ES-I3 (cell line): ENCODE results near the gene CLASP1.
"Not testable (repeated sequence)": the region's sequence is repeated elsewhere in the genome, so short reads cannot be mapped to it uniquely, and the experiment has no call there.

Source experiments
- H3K36me3 ChIP-seq: 2 replicates; pipeline ENCODE4 v1.6.1; 2013; ENCODE audit warnings: mild to moderate bottlenecking, low read length, control low read depth, moderate library complexity; ENCODE audit not compliant: insufficient read depth
- H3K4me1 ChIP-seq: 2 replicates; pipeline ENCODE4 v1.6.1; 2013; ENCODE audit warnings: mild to moderate bottlenecking, control low read depth, low read length; ENCODE audit not compliant: insufficient read depth
- H3K9ac ChIP-seq: 2 replicates; pipeline ENCODE4 v1.6.1; 2013; ENCODE audit warnings: low read depth, mild to moderate bottlenecking, low read length, moderate library complexity
- H3K9me3 ChIP-seq: 2 replicates; pipeline ENCODE4 v1.6.1; 2013; ENCODE audit warnings: mild to moderate bottlenecking, low read length, moderate library complexity; ENCODE audit not compliant: control insufficient read depth, insufficient read depth

CLASP1 gene

GRCh38 chr2:121438290-121438689 lies 211.0 kb downstream of the CLASP1 start:
- not testable (repeated sequence) for H3K9me3 ChIP-seq, H3K9ac ChIP-seq, H3K4me1 ChIP-seq, H3K36me3 ChIP-seq

GRCh38 chr2:121436918-121437317 lies 212.3 kb downstream of the CLASP1 start:
- 0 out of 2 replicates have a peak, but pooled peaks cover 6% of the 10 kb centered on the region for H3K36me3 ChIP-seq
- no peaks in the 10 kb centered on the region for H3K9me3 ChIP-seq
- H3K4me1 ChIP-seq, result no peaks in the 10 kb centered on the region
- H3K9ac ChIP-seq, result no peak overlapping the region

GRCh38 chr2:121435790-121436189 lies 213.5 kb downstream of the CLASP1 start:
- no peaks in the 10 kb centered on the region for H3K4me1 ChIP-seq
- 0 out of 2 replicates have a peak, but pooled peaks cover 6% of the 10 kb centered on the region for H3K36me3 ChIP-seq
- H3K9ac ChIP-seq, result no peak overlapping the region
- no peaks in the 10 kb centered on the region for H3K9me3 ChIP-seq

- Histone ChIP-seq H3K36me3 (peaks cover 2% of the 10 kb centered on the region; the same call in 1 of the 2 replicates), H3K9me3 (no peaks in the 10 kb centered on the region), H3K9ac (no peak overlapping the region), H3K4me1 (no peaks in the 10 kb centered on the region)
Observed at GRCh38 chr2:121431214-121431613, 218.0 kb downstream of the CLASP1 start.

- no peaks in the 10 kb centered on the region for H3K9me3 ChIP-seq
- no peaks in the 10 kb centered on the region for H3K4me1 ChIP-seq
- H3K9ac ChIP-seq, result no peak overlapping the region
- peaks cover 2% of the 10 kb centered on the region; the same call in 1 of the 2 replicates for H3K36me3 ChIP-seq
Observed at GRCh38 chr2:121429927-121430520, 219.2 kb downstream of the CLASP1 start.

- H3K9me3 ChIP-seq, result no peaks in the 10 kb centered on the region
- H3K4me1 ChIP-seq, result no peaks in the 10 kb centered on the region
- H3K9ac ChIP-seq, result no peak overlapping the region
- peaks cover 5% of the 10 kb centered on the region; the same call in 1 of the 2 replicates for H3K36me3 ChIP-seq
Observed at GRCh38 chr2:121429119-121429903, 220.0 kb downstream of the CLASP1 start.

GRCh38 chr2:121427187-121427689 lies 222.0 kb downstream of the CLASP1 start:
- Histone ChIP-seq H3K9me3 (no peaks in the 10 kb centered on the region), H3K36me3 (peaks cover 2% of the 10 kb centered on the region; the same call in 1 of the 2 replicates), H3K9ac (no peak overlapping the region), H3K4me1 (no peaks in the 10 kb centered on the region)

GRCh38 chr2:121420486-121420885 lies 228.8 kb downstream of the CLASP1 start:
- Histone ChIP-seq H3K4me1 (no peaks in the 10 kb centered on the region), H3K9me3 (no peaks in the 10 kb centered on the region), H3K36me3 (peaks cover 2% of the 10 kb centered on the region; the same call in 1 of the 2 replicates), H3K9ac (no peak overlapping the region)

- Histone ChIP-seq H3K4me1 (no peaks in the 10 kb centered on the region), H3K9ac (no peak overlapping the region), H3K36me3 (no peaks in the 10 kb centered on the region), H3K9me3 (no peaks in the 10 kb centered on the region)
Observed at GRCh38 chr2:121419081-121419699, 230.1 kb downstream of the CLASP1 start.

GRCh38 chr2:121418494-121419058 lies 230.7 kb downstream of the CLASP1 start:
- no peak overlapping the region for H3K9ac ChIP-seq
- no peaks in the 10 kb centered on the region for H3K4me1 ChIP-seq
- H3K36me3 ChIP-seq, result no peaks in the 10 kb centered on the region
- H3K9me3 ChIP-seq, result no peaks in the 10 kb centered on the region

GRCh38 chr2:121417826-121418225 lies 231.4 kb downstream of the CLASP1 start:
- no peak overlapping the region for H3K9ac ChIP-seq
- no peaks in the 10 kb centered on the region for H3K36me3 ChIP-seq
- no peaks in the 10 kb centered on the region for H3K4me1 ChIP-seq
- no peaks in the 10 kb centered on the region for H3K9me3 ChIP-seq

GRCh38 chr2:121415727-121416126 lies 233.5 kb downstream of the CLASP1 start:
- Histone ChIP-seq H3K36me3 (no peaks in the 10 kb centered on the region), H3K9me3 (no peaks in the 10 kb centered on the region), H3K9ac (no peak overlapping the region)

GRCh38 chr2:121412349-121412748 lies 236.9 kb downstream of the CLASP1 start:
- H3K36me3 ChIP-seq, result no peaks in the 10 kb centered on the region; the same call in 1 of the 2 replicates
- peaks cover 4% of the 10 kb centered on the region; the same call in 1 of the 2 replicates for H3K4me1 ChIP-seq
- H3K9me3 ChIP-seq, result no peaks in the 10 kb centered on the region
- no peak overlapping the region for H3K9ac ChIP-seq

More at GRCh38 chr2:121415727-121416126, 233.5 kb downstream of the CLASP1 start:
- H3K4me1 ChIP-seq, result peaks cover 4% of the 10 kb centered on the region; the same call in 1 of the 2 replicates

- Histone ChIP-seq H3K4me1 (peaks cover 4% of the 10 kb centered on the region; the same call in 1 of the 2 replicates), H3K36me3 (no peaks in the 10 kb centered on the region; the same call in 1 of the 2 replicates), H3K9ac (no peak overlapping the region), H3K9me3 (no peaks in the 10 kb centered on the region)
Observed at GRCh38 chr2:121409966-121410365, 239.3 kb downstream of the CLASP1 start.
